CD4-positive, alpha-beta T cell treated with Interleukin-17A for 4 hours (primary cell): ENCODE results near the gene PET117.
"Not testable (repeated sequence)": the region's sequence is repeated elsewhere in the genome, so short reads cannot be mapped to it uniquely, and the experiment has no call there.

Experiments
- DNase-seq: peaks from one replicate; pipeline ENCODE4 v3.0.0-alpha.2; 2020; ENCODE audit warnings: mixed read lengths

PET117 gene

GRCh38 chr20:18165553-18165952 lies 27.9 kb downstream of the PET117 start:
- DNase-seq = no peak

GRCh38 chr20:18166241-18166881 lies 28.7 kb downstream of the PET117 start:
- no peak for DNase-seq

DNA sequence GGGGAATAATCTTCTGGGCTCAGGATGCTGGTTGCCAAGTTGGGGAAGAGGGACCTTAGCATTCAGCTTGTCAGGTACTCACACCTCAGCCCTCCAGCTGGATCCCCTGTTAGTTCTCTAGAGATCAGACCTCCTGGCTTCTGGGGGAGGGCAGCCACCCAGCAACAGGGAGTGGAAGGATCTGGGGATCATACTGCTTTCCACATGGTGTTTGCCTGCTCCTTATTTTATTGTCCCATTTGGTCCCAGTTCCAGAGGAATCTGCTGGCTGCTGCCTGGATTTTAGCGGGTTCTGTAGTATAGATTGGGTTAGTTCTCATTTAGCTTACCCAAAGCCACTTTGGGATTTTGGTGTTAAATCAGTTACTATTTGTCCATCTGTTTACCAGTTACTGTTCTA lies 29.3 kb downstream of the PET117 start:
- no peak for DNase-seq

- DNase-seq = no peak
These were observed 34.7 kb downstream of the PET117 start for GRCh38 chr20:18172379-18172778.

DNA sequence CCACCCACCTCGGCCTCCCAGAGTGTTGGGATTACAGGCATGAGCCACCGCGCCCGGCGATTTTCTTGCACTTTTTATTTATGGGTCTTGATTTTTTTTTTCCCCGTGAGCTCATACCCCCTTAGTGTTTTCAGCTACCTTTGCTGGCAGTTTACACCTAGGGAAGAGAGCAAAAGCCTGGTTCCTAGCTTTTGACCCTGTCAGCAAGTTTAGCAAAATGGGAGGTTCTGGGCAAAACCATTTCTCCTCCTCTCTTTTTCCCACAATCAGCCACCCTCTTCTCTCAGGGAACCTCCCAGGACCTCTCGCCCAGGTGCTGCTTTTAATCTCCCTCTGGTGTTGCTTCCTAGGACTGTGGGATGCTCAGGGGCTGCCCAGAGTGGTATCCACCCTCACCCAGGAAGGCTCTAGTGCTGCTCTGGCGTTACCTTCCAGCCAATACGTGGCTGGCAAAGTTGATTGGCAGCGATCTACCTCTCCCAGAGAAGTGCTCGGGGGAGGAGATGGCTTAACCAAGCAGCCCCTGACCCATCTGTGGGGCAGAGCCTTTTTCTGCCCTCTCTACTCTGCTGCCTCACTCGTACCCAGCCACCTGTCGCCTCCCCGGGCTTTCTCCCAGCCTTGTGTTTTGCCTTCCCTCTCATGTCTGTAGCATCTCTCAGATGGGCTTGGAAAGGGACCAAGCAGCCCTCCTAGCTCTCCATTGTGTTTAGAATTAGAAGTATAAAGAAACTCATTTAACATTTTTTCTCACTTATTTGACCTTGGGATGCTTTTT lies 37.4 kb downstream of the PET117 start:
- no peak for DNase-seq

DNA sequence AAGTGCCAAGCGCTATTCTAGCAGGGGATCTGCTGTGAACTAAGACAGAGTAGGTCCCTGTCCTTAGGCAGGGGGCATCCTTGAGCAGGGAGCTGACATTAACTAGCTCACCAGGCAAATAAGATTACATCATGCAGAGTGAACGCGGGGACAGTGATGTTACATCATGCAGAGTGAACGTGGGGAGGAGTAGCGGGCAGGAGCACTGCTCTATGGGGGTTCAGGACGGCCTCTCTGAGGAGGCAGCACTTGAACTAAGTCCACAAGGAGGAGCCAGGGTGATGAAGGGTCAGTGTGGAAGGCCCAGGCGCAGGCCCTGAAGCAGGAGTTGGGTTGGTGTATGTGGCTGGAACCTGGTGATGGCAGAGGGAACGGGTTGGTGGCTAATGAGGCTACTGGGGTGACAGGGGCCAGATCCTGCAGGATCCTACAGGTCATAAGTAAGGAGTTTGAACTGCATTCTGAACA lies 38.7 kb downstream of the PET117 start:
- DNase-seq = no peak

GRCh38 chr20:18180366-18180765 lies 42.7 kb downstream of the PET117 start:
- DNase-seq = not testable (repeated sequence)

DNA sequence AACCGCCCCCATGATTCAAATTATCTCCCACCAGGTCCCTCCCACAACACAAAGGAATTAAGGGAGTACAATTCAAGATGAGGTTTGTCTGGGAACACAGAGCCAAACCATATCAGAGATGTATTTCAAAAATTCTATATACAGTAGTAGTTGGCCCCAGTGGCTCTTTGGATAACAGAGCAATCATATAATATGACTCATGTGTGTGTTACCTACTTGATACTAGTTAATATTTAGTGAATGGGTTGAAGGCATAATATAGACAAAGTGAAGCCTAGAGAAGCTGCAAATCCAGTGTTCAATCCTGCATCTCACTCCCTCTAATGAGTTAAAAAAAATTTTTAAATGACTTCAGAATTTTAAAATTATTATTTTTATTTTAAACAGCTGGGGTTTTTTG lies 43.2 kb downstream of the PET117 start:
- DNase-seq = no peak

DNA sequence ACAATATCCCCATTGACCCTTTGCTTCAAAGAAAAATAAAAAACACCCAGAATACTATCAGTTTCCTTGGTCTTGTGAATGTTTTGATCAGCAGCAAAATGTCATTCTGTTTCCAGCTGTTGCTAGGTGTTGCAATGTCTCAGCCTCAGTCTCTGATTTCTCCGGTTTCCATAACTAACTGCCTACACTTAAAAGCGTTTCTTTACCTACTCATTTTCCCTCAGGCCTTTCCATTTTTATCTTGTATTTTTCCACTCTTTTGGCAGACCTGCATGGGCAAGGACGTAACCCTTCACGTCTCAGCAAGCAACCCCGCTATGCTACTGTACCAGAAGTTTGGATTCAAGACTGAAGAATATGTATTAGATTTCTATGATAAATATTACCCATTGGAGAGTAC lies 49.4 kb downstream of the PET117 start:
- DNase-seq = no peak

GRCh38 chr20:18188434-18188833 lies 50.8 kb downstream of the PET117 start:
- no peak for DNase-seq

DNA sequence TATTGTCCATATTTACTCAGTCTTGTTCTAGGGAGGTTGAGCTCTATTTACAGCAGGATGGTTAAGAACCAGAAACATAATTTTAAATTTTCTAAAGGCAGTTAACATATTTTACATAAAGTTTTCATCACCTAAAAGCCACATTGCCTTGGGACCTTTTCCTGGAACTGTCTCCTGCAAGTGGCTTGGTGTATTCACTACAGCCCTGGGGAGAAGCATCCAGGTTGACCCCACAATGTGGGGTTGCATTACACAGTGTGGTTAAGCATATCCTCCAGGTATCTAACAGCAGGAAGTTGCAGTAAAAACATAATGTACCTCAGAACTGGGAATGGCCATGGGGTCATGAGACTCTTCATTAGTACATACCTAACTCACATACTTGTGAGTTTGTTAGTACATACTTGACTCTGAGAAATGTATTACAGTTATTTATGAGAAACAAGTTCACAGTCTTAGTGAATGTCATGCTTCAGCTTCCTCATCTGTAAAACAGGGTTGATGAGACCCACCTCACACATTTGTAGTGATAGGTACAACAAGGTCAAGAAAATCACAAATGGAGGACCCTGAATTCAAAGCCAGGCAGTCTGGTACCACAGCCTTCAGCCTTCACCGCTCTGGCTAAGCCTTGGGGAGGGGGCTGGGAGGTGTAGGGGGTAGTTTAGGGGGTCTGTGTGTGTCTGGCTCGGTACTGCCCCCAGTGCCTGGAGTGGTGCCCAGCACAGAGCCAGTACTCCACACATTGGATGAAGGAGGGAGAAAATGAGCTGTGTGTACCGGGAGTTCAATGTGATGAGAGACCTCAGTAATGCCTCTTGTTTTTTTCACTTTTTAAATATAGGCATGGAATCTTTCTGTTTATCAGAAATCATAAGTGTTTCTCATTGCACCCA lies 52.9 kb downstream of the PET117 start:
- DNase-seq = no peak

GRCh38 chr20:18191306-18191705 lies 53.6 kb downstream of the PET117 start:
- no peak for DNase-seq
